Measurements from ENCODE around the gene IL17RE. TPM values are rescaled to one million over a fixed set of nuclear protein-coding genes. Genes with fewer than 3 reads are reported as not detected.
"Not testable (repeated sequence)": the region's sequence is repeated elsewhere in the genome, so short reads cannot be mapped to it uniquely, and the experiment has no call there.

IL17RE gene, protein sequence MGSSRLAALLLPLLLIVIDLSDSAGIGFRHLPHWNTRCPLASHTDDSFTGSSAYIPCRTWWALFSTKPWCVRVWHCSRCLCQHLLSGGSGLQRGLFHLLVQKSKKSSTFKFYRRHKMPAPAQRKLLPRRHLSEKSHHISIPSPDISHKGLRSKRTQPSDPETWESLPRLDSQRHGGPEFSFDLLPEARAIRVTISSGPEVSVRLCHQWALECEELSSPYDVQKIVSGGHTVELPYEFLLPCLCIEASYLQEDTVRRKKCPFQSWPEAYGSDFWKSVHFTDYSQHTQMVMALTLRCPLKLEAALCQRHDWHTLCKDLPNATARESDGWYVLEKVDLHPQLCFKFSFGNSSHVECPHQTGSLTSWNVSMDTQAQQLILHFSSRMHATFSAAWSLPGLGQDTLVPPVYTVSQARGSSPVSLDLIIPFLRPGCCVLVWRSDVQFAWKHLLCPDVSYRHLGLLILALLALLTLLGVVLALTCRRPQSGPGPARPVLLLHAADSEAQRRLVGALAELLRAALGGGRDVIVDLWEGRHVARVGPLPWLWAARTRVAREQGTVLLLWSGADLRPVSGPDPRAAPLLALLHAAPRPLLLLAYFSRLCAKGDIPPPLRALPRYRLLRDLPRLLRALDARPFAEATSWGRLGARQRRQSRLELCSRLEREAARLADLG
- polyA plus RNA-seq (ENCODE audit: insufficient read length in 4 of 4), result 10 to 100 TPM; 10.3 to 20.3 (median 12.1) TPM

DNA sequence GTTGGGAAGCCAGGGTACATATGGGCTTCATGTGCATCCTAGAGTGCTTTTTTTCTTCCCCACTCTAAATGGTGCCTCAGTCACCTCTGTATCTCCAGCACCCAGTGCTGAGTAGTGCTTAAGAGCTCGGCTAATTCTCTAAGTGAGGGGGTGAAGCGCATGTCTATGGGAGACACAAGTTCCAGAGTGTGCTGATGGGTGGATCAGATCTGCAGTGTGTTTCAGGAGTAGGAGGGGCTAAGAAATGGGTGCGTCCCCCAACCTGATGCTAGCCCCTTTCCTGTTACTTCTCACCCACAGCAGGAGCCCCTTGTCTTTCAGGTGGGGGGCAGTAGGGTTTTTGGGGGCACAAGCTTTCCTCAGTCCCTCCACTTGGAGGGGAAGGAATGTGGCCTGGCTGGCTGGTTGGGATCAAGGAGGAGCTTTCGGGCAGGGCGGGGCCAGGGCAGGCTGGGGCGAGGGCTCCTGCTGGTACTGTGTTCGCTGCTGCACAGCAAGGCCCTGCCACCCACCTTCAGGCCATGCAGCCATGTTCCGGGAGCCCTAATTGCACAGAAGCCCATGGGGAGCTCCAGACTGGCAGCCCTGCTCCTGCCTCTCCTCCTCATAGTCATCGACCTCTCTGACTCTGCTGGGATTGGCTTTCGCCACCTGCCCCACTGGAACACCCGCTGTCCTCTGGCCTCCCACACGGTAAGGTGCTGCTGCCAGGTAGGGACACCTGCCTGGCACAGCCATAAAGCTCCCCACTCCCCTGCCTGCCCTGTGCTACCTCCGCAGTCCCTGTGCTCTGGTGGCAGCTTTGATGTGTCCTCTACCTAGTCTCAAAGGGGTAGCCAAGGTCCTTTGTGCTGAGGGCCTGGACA lies at the start of gene IL17RE:
TSS of gene IL17RE (plus strand) at position 477 of the 866 bp plus-strand sequence. CDS start at position 562, 85 bp downstream.
- no peak for DNase-seq (ENCODE audit: low read depth in 4 of 4, low spot score in 2 of 4)

DNA sequence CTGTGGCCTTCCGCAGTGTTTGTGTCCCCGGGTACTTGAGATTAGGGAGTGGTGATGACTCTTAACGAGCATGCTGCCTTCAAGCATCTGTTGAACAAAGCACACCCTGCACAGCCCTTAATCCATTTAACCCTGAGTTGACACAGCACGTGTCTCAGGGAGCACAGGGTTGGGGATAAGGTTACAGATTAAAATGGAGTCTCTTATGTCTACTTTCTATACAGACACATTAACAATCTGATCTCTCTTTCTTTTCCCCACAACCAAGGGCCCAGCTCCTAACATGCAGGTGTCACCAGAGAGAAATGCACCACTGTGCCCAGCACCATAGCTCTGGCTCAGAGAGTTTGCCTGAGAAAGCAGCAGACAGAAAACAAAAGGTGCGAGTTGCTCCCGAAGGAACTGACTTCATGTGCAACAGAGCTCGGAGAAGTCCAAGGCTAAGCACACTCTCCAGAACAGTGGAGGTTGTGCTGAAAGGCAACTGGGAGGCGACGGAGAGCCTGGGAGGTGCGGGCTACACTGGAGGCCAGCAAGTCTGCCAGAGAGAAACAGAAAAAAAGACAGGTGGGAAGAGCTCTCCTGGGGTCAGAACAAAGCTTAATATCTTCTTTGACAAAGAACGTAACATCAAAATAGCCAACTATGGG lies 48.2 kb upstream of the IL17RE start:
- not testable (repeated sequence) for DNase-seq (ENCODE audit: low read depth in 4 of 4, low spot score in 2 of 4)

DNA sequence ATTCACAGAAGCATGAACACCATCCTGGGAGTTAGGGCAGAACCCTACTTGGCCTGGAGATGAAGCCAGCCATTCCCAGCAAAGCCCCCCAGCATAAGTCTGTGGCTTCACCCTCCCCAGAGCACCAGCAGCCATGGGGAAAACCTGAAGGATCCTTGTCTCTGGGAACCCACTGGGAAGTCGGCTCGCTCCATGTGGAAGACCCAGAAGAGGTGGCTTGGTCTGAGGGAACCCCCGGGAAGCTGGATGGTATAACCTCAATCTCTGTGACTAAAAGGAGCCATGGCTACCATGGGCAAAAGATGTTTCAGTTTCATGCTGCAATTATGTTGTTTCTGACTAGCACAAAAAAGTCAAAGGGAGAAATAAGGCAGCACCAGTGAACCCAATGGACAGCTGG lies 47.1 kb upstream of the IL17RE start:
- no peak for DNase-seq (ENCODE audit: low read depth in 4 of 4, low spot score in 2 of 4)

DNA sequence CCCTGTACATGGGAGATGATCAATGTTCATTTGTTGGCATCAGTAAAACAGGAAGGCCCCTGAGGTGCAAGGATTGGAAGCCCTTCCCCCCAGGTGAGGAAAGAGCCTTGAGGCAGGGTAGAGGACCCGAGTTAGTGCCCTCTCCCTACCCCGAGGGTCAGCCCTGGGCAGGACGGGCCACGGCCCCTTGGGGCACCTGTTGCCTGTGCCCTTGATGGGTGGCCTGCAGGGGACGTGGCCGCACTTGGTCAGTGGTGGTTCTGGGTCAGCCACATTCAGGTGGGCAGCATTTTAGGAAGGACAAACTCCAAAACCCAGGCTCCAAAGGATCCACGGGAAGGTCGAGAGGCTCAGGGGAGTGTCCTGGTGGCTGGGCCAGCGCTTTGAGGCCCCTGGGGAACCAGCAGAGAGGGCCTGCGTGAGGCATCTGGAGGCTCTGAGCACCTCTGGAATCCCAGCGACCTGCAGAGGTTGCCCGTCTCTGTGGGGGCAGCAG lies 43.1 kb upstream of the IL17RE start:
- no peak for DNase-seq (ENCODE audit: low read depth in 4 of 4, low spot score in 2 of 4)

DNA sequence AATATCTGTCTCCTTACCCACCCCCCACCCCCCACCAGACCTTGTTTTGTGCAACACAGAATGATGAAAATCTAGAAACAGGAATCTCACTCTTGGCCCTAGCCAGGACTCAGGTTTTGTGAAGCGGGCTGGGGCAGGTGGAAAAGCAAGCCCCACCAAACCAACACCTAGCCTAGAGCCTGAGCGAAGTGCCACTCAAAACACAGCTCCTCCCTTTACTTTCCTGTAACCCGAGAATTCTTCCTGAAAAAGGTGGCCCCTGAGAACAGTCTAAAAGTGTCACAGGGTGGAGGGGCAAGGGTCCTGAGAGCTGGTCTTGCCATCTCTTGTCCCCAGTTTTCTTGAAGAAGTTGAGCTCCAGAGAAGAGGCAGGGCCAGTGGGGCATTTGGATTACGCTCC lies 41.4 kb upstream of the IL17RE start:
- no peak for DNase-seq (ENCODE audit: low read depth in 4 of 4, low spot score in 2 of 4)

DNA sequence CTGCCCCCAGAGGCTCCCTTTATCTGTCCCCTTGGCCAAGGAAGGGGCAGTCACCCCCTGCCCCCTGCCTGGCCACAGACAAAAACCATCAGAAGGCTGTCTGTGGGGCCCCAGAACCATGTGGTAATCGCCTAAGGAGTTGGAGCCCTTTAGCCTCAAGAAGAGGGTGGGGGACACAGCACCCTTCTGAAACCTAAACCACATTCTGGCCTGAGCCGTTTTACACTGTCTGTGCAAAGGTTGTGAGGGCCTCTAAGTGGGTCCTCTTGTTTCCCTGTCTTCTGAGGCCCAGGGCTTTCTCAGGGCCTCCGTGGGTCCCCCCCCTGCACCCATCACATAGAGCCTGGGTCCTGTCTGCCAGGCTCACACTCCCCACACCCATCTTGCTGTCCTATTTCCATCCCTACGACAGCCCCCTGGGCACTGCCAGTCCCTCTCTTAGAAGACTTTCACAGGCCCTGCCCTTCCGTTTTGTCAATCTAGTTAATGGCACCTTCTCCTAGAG lies 41.0 kb upstream of the IL17RE start:
- no peak for DNase-seq (ENCODE audit: low read depth in 4 of 4, low spot score in 2 of 4)

DNA sequence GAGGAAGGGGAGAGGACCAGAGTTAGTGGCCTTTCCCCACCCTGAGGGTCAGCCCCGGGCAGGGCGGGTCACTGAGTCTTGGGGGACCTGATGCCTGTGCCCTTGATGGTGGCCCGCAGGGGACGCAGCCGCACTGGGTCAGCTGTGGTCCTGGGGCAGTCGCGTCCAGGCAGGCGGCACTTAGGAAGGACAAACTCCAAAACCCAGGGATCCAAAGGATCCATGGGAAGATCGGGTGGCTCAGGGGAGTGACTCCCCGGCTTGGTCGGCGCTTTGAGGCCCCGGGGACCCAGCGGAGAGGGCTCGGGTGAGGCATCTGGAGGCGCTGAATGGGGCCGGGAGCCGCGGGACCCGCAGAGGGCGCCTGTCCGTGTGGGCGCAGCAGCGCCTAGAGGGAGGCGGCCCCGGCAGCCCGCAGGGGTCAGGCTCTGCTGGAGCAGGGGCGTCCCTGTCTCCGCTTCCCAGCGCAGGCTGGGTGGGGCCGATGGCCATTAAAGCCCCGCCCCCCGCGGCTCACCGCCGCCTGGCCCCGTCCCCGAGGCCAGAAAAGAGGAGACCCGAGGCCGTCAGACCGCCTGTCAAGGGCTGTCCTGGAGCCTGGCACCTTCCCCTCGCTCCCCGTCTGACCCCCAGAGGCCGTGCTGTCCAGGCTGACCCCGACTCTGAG lies 40.1 kb upstream of the IL17RE start:
- peak in 1 of 4 donors; percentile 19 for DNase-seq (ENCODE audit: low read depth in 4 of 4, low spot score in 2 of 4)

DNA sequence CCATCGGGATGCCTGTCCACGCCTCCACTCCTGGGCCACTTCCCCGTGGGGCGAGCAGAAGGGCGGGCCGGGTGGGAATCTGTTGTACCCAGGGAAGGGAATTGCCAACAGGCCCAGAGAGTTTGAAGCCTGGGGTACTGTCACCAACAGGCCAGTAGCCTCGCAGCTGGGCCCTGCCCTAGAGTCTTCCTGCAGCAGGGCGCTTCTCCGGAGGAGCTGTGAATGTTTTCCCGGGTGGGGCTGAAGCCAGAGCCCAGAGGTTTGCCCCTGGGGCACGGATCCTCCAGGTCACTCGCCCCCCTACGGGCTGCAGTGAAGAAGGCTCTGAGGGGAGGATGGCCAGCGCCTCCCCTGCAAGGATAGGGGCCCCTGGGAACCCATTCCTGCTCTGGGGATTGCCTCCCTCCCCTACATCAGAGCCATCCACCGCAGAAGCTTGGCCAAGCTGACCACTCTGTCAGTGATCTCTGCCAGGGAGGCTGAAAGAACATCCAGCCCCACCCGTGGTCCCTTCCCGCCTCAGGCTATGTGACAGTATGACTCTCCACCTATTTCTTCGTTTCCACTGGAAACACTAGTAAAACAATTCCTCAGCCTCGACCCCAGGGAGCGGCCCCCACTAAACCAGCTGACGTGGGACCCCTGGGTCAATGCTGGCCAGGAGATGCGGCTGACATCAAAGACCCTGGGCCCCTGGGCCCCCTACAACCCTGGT lies 39.4 kb upstream of the IL17RE start:
- no peak for DNase-seq (ENCODE audit: low read depth in 4 of 4, low spot score in 2 of 4)

DNA sequence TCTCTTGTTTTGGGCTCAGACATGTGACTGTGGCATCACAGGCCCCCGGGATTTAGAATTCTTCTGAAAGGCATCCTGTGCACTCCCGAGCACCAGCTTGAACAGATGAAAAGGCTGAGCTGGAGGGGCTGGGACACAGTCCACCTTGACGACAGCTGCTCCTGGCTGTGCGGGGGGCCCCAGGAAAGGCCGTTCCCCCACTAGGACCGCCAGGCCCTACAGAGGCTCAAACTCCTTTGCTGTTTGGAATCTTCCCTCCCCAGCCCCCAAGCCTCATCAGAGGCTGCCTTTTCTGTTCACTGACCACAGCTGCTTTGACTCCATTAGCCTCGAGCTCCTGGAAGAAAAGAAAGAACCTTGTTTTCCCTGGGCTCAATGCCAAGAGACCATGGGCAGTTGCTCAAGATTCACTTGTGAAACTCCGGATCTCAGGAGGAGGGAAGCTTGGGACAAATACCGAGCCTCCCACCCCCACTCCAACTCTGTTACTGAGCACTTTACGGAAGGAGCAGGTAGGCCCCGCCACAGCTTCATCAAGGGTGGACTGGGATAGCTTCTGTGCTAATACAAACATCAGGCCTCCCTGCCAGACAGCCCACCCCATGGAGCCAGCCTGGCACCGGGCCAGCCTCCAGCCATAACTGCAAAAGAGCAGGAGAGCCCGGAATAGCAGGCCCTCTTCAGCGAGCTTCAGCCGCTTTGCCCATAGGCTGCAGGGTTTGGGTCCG lies 38.3 kb upstream of the IL17RE start:
- peak in 1 of 4 donors; percentile 42 for DNase-seq (ENCODE audit: low read depth in 4 of 4, low spot score in 2 of 4)

DNA sequence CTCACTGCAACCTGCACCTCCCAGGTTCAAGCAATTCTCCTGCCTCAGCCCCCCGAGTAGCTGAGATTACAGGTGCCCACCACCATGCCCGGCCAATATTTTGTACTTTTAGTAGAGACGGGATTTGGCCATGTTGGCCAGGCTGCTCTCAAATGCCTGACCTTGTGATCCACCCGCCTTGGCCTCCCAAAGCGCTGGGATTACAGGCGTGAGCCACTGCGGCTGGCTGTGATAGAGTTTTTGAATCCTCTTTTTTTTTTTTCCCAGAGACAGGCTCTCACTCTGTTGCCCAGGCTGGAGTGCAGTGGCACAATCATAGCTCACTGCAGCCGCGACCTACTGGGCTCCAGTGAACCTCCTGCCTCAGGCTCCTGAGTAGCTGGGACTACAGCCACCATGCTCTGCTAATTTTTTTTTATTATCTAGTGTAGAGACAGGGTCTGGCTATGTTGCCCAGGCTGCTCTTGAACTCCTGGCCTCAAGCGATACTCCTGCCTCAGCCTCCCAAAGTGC lies 37.5 kb upstream of the IL17RE start:
- DNase-seq (ENCODE audit: low read depth in 4 of 4, low spot score in 2 of 4), result not testable (repeated sequence)

DNA sequence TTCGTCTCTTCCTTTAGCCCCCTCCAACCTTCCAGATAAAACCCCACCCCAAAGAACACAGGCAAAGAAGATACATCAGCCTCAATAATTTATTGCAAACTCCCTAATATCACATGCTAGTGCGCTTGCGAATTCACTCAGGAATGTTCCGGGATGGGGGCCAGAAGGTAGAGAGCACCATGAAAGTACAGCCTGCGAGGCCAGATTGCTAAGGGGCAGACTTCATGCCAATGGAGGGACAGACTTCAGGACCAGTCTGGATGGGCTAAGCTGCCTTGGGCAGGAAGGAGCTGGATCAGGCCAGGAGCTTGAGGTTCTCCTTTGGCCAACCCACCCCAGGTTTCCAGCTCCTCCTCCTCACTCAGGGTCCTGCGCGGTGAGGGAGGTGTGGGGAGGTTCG lies 36.0 kb upstream of the IL17RE start:
- no peak for DNase-seq (ENCODE audit: low read depth in 4 of 4, low spot score in 2 of 4)

DNA sequence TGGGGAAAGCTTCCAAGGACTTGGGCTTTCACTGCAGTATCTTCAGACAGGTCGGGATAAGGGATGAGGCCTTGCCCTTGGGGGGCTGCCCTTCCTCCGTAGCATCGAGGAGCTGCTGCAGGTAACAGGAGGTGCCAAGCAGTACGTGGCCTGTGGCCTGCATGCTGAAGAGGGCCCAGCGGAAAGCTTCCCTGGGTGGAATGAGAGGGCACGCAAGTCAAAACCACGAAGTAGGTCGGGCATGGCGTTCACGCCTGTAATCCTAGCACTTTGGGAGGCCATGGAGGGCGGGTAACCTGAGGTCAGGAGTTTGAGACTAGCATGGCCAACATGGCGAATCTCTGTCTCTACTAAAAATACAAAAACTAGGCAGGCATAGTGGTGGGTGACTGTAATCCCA lies 35.5 kb upstream of the IL17RE start:
- no peak for DNase-seq (ENCODE audit: low read depth in 4 of 4, low spot score in 2 of 4)

DNA sequence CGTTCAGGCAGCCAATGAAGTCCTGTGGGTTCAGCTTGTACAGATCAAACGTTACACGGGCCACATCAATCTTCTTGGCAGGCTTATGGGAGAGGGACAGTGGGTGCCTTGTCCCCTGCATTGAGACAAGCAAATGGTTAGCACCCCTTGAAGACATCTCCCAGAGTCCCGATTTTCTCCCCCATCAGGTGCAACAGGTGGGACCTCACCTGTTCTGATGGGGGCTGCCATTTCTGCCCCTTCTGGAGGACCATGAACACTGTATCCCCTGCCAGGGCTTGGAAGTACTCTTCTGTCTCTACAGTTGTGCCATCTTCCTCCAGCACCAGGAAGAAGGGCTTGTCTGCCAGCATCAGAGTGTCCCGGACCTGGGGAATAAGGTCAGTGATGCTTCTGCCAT lies 32.7 kb upstream of the IL17RE start:
- DNase-seq (ENCODE audit: low read depth in 4 of 4, low spot score in 2 of 4), result no peak

DNA sequence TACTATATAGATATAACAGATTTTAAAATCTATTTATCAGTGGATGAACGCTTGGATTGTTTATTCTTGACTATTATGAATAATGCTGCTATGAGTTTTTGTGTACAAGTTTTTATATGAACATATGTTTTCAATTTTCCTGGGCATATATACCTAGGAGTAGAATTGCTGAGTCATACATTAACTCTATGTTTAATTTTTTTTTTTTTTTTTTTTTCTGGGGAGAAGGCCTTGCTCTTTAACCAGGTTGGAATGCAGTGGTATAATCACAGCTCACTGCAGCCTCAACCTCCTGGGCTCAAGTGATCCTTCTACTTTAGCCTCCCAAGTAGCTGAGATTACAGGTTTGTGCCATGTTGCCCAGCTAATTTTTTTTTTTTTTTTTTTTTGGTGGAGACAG lies 31.7 kb upstream of the IL17RE start:
- DNase-seq (ENCODE audit: low read depth in 4 of 4, low spot score in 2 of 4), result no peak

DNA sequence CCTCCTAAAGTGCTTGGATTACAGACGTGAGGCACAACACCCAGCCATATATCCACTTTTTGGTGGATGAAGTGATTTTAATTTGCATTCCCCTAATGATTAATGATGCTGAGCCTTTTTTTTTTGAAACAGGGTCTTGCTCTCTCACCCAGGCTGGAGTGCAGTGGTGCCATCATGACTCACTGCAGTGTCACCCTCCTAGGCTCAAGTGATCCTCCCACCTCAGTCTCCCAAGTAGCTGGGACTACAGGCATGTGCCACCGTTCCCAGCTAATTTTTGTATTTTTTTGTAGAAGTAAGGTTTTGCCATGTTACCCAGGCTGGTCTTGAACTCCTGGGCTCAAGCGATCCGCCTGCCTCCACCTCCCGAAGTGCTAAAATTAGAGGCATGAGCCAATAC lies 30.6 kb upstream of the IL17RE start:
- DNase-seq (ENCODE audit: low read depth in 4 of 4, low spot score in 2 of 4), result not testable (repeated sequence)

DNA sequence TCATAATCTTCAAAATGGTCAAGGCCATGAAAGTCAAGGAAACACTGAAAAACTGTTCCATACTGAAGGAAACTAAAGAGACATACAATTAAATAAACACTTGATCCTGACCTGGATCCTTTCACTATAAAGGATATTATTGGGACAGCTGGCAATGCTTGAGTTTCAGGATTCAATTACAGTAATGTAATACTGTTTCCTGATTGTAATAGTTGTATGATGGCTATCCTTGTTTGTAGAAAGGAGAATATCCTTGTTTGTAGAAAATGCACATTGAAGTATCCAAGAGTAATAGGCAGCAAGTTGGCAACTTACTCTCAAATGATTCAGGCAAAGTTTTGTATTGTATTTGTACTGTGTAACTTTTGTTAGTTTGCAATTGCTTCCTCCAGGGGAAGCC lies 27.2 kb upstream of the IL17RE start:
- no peak for DNase-seq (ENCODE audit: low read depth in 4 of 4, low spot score in 2 of 4)

DNA sequence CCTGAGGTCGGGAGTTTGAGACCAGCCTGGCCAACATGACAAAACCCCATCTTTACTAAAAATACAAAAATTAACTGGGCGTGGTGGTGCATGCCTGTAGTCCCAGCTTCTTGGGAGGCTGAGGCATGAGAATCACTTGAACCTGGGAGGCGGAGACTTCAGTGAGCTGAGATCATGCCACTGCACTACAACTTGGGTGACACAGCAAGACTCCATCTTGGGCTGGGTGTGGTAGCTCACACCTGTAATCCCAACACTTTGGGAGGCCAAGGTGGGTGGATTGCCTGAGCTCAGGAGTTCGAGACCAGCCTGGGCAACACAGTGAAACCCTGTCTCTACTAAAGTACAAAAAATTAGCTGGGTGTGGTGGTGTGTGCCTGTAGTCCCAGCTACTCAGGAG lies 26.4 kb upstream of the IL17RE start:
- not testable (repeated sequence) for DNase-seq (ENCODE audit: low read depth in 4 of 4, low spot score in 2 of 4)

DNA sequence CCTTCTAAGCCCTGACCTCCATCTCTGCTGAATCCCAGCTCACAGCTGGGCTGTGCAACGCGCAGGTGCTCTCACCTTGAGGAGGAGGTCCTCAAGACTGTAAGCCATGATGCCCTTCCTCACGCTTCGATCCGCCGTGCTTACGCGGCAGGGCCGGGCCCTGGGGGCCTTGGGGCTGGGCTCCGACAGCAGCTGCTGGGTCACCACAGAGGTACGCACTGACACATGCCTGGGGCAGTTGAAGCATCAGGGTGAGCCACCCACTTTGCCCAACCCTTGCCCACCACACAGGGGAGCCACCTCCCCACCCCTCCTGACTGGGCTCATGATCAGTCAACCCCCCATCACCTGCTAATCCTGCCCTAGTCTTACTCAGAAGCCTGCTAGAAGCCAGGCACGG lies 25.7 kb upstream of the IL17RE start:
- DNase-seq (ENCODE audit: low read depth in 4 of 4, low spot score in 2 of 4), result no peak
